ENCODE measurements around the gene ZNF14. TPM values are rescaled to one million over a fixed set of nuclear protein-coding genes. Genes with fewer than 3 reads are reported as not detected.

The ZNF14 gene
- total and polyA plus RNA-seq, 9 of the 15 experiments (the other 6 are each of a cell fraction or from before 2014, with no cell fraction given) = 1.9 to 7.0 (median 4.0) TPM

DNA sequence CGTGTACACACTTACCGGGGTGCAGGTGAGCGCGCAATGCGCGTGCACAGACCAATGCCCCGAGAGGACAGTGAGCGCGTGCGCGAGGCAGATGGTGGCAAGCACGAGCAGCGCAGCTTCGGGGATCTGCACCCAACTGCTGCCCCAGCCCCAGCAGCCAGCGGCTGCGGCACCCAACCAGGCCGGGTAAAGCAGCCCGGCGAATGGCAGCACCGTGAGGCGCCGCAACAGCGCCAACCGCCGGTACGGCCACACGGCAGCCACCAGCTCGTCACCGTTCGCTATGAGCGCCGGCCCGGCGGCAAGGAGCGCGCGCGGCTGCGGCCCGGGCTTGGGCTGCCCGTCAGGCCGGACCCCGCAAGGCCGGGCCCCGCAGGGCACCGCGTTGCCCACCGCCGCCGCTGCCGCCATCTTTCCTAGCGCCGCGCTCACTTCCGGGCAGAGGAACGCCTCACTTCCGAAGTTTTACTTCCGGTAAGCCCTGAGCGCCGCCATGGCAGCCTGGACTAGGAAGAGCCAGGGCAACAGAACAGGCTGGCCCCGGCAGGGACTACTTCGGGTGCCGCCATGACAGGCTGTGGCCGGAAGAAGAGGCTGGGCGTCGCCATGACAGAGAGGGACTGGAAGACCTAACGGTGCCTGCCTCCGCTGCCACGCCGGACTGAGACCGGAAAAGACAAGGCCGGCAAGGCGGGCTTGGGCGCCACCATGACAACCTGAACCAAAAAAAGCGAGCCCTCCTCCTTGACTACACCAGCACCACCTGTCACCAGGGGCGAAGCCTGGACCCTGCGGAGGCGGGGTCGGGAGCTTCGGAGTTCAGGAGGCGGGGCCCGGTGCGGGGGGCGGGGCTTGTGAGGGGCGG is 69.4 kb downstream of the ZNF14 start, which contains the start of gene ATP13A1 (continued):
- TF ChIP-seq TAF7 (tag; IDR thresholded peaks at IDR 0.05) = peak; percentile 38; the same call in 1 of the 2 replicates
- TF ChIP-seq, protein P1, sequence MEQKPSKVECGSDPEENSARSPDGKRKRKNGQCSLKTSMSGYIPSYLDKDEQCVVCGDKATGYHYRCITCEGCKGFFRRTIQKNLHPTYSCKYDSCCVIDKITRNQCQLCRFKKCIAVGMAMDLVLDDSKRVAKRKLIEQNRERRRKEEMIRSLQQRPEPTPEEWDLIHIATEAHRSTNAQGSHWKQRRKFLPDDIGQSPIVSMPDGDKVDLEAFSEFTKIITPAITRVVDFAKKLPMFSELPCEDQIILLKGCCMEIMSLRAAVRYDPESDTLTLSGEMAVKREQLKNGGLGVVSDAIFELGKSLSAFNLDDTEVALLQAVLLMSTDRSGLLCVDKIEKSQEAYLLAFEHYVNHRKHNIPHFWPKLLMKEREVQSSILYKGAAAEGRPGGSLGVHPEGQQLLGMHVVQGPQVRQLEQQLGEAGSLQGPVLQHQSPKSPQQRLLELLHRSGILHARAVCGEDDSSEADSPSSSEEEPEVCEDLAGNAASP (IDR thresholded peaks at IDR 0.05) = no peak
- no peak for TF ChIP-seq NR1H2 (CRISPR knock-in tag; IDR thresholded peaks at IDR 0.05)
- TF ChIP-seq GTF2F1 (IDR thresholded peaks at IDR 0.05; ENCODE audit: low read depth, low read length) = no peak
- no peak for TF ChIP-seq ARID2 (IDR thresholded peaks at IDR 0.05)
- 0 out of 2 replicates have a peak, but pooled peaks have one; percentile 27 for TF ChIP-seq TARDBP (IDR thresholded peaks at IDR 0.05)
- no peak for TF ChIP-seq SRSF7 (optimal IDR thresholded peaks at IDR 0.05; ENCODE audit: low read depth, low read length)
- TF ChIP-seq ZEB2 (IDR thresholded peaks at IDR 0.05) = no peak
- no peak for TF ChIP-seq EZH2 (IDR thresholded peaks at IDR 0.05; ENCODE audit: borderline replicate concordance, low read depth, low read length)
- 0 out of 2 replicates have a peak, but pooled peaks have one; percentile 57 for TF ChIP-seq TGIF2 (CRISPR knock-in tag; IDR thresholded peaks at IDR 0.05)
- TF ChIP-seq, protein P2, sequence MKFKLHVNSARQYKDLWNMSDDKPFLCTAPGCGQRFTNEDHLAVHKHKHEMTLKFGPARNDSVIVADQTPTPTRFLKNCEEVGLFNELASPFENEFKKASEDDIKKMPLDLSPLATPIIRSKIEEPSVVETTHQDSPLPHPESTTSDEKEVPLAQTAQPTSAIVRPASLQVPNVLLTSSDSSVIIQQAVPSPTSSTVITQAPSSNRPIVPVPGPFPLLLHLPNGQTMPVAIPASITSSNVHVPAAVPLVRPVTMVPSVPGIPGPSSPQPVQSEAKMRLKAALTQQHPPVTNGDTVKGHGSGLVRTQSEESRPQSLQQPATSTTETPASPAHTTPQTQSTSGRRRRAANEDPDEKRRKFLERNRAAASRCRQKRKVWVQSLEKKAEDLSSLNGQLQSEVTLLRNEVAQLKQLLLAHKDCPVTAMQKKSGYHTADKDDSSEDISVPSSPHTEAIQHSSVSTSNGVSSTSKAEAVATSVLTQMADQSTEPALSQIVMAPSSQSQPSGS (CRISPR knock-in tag; IDR thresholded peaks at IDR 0.05) = peak; percentile 16; the same call in 1 of the 2 replicates
- 0 out of 2 replicates have a peak, but pooled peaks have one; percentile 67 for TF ChIP-seq ZNF445 (CRISPR knock-in tag; IDR thresholded peaks at IDR 0.05; ENCODE audit: low read depth)
- no peak for TF ChIP-seq CCNT2 (IDR thresholded peaks at IDR 0.05; ENCODE audit: borderline replicate concordance, extremely low read depth, insufficient read length, low read depth, low read length)
- TF ChIP-seq, protein P3, sequence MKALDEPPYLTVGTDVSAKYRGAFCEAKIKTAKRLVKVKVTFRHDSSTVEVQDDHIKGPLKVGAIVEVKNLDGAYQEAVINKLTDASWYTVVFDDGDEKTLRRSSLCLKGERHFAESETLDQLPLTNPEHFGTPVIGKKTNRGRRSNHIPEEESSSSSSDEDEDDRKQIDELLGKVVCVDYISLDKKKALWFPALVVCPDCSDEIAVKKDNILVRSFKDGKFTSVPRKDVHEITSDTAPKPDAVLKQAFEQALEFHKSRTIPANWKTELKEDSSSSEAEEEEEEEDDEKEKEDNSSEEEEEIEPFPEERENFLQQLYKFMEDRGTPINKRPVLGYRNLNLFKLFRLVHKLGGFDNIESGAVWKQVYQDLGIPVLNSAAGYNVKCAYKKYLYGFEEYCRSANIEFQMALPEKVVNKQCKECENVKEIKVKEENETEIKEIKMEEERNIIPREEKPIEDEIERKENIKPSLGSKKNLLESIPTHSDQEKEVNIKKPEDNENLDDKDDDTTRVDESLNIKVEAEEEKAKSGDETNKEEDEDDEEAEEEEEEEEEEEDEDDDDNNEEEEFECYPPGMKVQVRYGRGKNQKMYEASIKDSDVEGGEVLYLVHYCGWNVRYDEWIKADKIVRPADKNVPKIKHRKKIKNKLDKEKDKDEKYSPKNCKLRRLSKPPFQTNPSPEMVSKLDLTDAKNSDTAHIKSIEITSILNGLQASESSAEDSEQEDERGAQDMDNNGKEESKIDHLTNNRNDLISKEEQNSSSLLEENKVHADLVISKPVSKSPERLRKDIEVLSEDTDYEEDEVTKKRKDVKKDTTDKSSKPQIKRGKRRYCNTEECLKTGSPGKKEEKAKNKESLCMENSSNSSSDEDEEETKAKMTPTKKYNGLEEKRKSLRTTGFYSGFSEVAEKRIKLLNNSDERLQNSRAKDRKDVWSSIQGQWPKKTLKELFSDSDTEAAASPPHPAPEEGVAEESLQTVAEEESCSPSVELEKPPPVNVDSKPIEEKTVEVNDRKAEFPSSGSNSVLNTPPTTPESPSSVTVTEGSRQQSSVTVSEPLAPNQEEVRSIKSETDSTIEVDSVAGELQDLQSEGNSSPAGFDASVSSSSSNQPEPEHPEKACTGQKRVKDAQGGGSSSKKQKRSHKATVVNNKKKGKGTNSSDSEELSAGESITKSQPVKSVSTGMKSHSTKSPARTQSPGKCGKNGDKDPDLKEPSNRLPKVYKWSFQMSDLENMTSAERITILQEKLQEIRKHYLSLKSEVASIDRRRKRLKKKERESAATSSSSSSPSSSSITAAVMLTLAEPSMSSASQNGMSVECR (CRISPR knock-in tag; IDR thresholded peaks at IDR 0.05) = peak; percentile 70
- no peak for TF ChIP-seq ZNF3 (CRISPR knock-in tag; IDR thresholded peaks at IDR 0.05)
- peak; percentile 87 for TF ChIP-seq HCFC1 (IDR thresholded peaks at IDR 0.05; ENCODE audit: low read depth, low read length)
- TF ChIP-seq, protein P4, sequence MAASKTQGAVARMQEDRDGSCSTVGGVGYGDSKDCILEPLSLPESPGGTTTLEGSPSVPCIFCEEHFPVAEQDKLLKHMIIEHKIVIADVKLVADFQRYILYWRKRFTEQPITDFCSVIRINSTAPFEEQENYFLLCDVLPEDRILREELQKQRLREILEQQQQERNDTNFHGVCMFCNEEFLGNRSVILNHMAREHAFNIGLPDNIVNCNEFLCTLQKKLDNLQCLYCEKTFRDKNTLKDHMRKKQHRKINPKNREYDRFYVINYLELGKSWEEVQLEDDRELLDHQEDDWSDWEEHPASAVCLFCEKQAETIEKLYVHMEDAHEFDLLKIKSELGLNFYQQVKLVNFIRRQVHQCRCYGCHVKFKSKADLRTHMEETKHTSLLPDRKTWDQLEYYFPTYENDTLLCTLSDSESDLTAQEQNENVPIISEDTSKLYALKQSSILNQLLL (CRISPR knock-in tag; IDR thresholded peaks at IDR 0.05; ENCODE audit: borderline replicate concordance) = no peak
- TF ChIP-seq, protein P5, sequence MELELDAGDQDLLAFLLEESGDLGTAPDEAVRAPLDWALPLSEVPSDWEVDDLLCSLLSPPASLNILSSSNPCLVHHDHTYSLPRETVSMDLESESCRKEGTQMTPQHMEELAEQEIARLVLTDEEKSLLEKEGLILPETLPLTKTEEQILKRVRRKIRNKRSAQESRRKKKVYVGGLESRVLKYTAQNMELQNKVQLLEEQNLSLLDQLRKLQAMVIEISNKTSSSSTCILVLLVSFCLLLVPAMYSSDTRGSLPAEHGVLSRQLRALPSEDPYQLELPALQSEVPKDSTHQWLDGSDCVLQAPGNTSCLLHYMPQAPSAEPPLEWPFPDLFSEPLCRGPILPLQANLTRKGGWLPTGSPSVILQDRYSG (tag; conservative IDR thresholded peaks at IDR 0.05; ENCODE audit: low read depth) = 0 out of 2 replicates have a peak, but pooled peaks have one; percentile 33

Measured in K562 (cell line).